PFSK-1 (cell line): ENCODE measurements around the gene FLT4.

Experiments used
- POLR2AphosphoS5 ChIP-seq: IDR thresholded peaks from 2 replicates; pipeline ENCODE4 v1.6.1; 2012; ENCODE audit warnings: low read depth, mild to moderate bottlenecking, control low read depth, low read length, moderate library complexity
- TAF1 ChIP-seq: IDR thresholded peaks from 2 replicates; pipeline ENCODE4 v1.6.1; 2012; ENCODE audit warnings: low read length, control low read depth, borderline replicate concordance; ENCODE audit not compliant: insufficient read depth

DNA sequence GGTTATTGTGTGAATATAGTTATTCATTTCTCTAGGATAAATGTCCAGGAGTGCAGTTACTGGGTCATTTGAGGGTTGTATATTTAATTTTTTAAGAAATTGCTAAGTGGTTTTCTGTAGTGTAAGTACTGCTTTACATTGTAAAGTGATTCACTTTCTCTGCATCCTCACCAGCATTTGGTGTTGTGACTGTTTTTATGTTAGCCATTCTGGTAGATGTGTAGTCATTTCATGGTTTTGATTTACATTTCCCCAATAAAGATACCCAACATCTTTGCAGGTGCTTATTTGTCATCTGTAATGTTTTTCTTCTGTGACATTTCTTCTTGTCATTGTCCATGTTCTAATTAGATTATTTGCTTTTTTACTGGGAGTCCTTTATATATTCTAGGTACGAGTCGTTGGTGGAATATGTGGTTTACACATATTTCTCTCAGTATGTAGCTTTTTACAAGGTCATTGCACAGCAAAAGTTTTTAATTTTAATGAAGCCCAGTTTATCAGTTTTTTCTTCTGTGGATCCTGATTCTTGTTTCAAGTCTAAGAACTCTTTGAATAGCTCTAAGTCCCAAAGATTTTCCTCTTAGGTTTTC, 92.1 kb downstream of the FLT4 start:
- no peak for TF ChIP-seq POLR2AphosphoS5
- no peak for TF ChIP-seq TAF1
